Left forelimb (tissue), 1 donor: ENCODE results near the gene OR4F6.
"Not testable (repeated sequence)": the region's sequence is repeated elsewhere in the genome, so short reads cannot be mapped to it uniquely, and the experiment has no call there.

Experiments used
- DNase-seq: peaks from one replicate; pipeline ENCODE4 v3.0.0-alpha.2; 2018; ENCODE audit warnings: low spot score

The OR4F6 gene

GRCh38 chr15:101803209-101803608, at the start of gene OR4F6:
Gene OR4F6 (plus strand): TSS chr15:101803509. CDS start chr15:101805720, 2,211 bp downstream.
- DNase-seq: no peak

DNA sequence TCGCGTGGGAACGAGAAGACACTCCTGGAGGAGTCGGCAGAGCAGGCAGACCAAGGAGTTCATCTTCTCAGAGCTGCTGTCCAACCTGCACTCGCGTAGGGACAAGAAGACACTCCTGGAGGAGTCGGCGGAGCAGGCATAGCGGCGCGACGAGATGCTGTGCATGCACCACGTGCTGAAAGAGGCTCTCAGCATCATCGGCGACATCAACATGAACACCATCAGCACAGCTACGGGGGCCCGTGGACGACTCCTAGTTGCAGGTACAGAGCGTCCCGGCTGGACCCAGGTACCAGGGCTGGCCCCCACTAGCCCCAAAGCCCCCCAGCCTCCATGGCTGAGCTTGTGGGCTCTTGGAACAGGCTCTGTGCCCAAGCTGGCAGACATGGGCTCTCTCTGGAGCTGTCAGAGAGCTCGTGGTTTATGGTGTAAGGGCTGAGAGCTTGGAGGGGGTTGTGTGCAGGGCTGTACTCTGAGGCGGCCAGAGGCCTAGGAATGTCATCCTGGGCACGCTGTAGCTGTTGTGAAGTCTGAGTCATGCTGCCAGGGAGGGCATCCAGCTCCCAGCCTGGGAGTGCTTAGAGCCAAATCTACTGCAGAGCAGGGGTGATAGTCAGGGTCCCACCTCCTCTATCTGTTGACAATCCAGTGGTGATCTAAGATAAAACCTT, 38.5 kb upstream of the OR4F6 start:
- not testable (repeated sequence) for DNase-seq

DNA sequence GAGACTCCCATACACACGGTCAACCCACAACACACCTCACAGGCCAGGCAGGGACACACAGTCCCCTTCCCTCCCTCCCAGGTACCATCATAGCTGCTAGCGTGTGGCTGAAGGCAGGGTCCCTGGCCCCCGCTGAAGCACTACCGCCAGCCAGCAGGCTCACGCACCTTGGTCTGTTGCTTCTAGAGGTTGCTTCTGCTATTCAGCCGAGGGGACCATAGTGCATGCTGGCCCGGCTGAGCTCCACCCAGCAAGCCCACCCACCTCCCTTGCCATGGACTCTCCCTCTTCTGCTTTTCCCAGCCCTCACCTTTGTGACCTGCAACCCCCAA, 38.0 kb upstream of the OR4F6 start:
- not testable (repeated sequence) for DNase-seq

GRCh38 chr15:101765772-101766456, 37.4 kb upstream of the OR4F6 start:
- no peak for DNase-seq

GRCh38 chr15:101767083-101767640, 36.1 kb upstream of the OR4F6 start:
- not testable (repeated sequence) for DNase-seq

GRCh38 chr15:101772921-101773320, 30.4 kb upstream of the OR4F6 start:
- no peak for DNase-seq

GRCh38 chr15:101773496-101774100, 29.7 kb upstream of the OR4F6 start:
- no peak for DNase-seq

GRCh38 chr15:101775136-101775535, 28.2 kb upstream of the OR4F6 start:
- no peak for DNase-seq

DNA sequence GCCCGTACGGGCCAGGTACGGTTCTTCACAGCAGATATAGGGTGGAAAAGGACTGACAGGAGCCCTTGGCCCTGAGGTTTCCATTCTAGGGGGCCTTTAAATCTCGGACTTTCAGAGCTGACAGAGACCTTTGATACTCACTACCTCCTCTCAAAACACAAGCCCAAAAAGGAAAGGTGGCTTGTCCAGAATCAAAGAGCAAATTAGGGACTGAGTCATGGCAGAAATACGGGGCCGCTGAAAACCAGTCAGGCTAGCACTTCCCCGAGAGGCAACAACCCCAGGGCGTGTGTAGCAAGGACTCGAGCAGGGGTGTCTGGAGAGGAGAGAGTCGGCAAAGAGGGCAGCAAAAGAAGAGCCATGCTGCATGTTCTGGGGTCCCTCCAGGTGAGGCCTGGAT, 24.7 kb upstream of the OR4F6 start:
- DNase-seq: not testable (repeated sequence)

DNA sequence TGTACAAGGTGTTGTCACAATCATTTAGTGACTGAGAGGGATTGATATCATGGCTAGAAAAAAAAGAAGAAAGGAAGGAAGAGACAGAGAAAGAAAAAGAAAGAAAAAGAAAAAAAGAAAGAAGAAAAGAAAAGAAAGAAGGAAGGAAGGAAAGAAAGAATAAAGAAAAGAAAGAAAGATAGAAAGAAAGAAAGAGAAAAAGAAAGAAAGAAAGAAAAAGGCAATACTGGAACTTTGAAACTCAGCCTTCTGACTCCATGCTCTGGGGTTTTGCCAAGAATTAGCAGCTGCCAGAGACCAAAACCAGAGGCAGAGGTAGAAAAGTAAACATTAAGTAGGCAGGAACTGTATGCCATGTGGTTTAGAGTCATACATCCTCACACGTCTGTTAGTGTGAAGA, 23.1 kb upstream of the OR4F6 start:
- not testable (repeated sequence) for DNase-seq

- DNase-seq: no peak
Observed at GRCh38 chr15:101781928-101782327, 21.4 kb upstream of the OR4F6 start.

DNA sequence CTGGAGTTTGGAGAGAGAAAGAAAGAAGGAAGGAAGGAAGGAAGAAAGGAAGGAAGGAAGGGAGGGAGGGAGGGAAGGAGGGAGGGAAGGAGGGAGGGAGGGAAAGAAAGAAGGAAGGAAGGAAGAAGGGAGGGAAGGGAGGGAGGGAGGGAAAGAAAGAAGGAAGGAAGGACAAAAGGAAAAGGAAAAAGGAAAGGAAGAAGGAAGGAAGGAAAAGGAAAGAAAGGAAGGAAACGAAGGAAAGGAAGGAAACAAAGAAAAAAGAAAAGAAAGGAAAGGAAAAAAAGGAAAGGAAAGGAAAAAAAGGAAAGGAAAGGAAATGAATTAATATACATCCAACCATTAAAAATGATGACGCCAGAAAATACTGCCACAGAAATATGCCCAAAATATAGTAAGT, 18.7 kb upstream of the OR4F6 start:
- DNase-seq: no peak

DNA sequence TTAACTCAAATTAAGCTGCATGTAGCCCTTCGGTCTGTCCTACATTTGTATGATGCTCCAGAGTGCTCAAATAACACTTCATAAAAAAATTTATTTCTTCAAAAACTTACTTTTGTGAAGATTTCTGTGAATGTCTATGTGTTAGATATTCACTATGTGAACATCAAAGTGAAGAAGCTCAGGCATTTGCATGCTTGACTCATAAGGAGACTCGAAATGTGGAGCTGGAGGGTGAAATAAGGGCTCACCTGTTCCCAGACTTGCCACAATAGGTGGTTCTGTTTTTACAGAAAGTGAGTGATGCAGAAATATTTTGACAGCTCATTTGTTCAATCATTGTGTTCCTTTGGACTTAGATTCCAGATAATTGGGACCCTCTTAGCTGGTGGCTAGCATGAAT, 16.9 kb upstream of the OR4F6 start:
- not testable (repeated sequence) for DNase-seq

GRCh38 chr15:101788001-101788400, 15.3 kb upstream of the OR4F6 start:
- DNase-seq: not testable (repeated sequence)

DNA sequence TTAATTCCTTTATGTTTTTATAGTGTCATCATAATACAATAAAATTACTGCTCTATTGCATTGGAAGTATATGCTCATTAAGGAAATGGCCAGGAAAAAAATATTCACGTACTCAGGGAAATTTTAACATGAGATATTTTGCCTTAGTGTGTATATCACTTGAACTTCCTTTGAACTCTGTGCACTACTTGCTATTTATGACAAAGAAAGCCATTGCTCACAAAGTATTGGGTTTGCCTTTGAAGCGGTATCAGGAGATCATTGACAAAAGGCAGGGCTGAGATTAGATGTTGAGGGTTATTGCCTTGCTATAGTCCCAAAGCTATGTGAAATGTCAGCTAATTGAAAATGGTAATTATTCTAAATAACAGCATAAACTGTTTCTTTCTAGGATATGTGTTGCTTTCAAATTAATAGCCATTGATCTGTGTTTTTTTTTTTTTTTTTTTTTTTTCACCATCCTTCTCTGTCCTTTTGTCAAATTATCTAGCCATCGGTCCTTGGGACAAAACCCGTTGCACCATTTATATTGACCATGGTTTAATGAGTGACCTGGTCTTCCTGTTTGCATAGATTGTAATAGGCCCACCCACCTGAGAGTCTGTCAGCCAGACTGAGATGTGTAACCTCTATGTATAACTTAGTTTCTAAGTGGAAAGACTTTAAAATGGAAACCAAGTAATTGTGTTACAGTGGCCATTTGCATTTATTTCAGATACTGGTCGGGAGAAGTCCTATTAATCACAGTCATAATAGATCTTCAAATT, 14.6 kb upstream of the OR4F6 start:
- not testable (repeated sequence) for DNase-seq

GRCh38 chr15:101790748-101791147, 12.6 kb upstream of the OR4F6 start:
- not testable (repeated sequence) for DNase-seq

DNA sequence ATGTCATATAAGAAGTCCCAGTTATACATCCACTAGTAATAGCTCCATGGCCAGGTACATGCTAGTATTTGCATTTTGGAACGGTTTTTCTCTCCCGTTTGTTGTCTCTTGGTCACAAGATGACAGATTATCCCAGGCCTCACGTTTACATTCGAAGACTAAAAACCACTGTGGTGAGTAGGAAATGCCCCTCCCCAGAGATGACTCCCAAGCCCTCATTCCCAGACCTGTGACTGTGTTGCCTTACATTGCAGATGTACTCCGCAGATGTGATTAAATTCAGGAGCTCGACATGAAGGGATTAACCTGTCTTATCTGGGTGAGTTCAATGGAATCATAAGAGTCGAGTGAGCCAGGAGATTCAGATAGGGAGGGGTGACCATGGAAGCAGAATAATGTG, 9.3 kb upstream of the OR4F6 start:
- not testable (repeated sequence) for DNase-seq

- no peak for DNase-seq
Observed at GRCh38 chr15:101795455-101795854, 7.9 kb upstream of the OR4F6 start.

GRCh38 chr15:101799665-101800064, 3.6 kb upstream of the OR4F6 start:
- DNase-seq: no peak

- DNase-seq: no peak
Observed at GRCh38 chr15:101801048-101801447, 2.3 kb upstream of the OR4F6 start.

- DNase-seq: no peak
Observed at GRCh38 chr15:101803676-101804075, 367 bp downstream of the OR4F6 start.

DNA sequence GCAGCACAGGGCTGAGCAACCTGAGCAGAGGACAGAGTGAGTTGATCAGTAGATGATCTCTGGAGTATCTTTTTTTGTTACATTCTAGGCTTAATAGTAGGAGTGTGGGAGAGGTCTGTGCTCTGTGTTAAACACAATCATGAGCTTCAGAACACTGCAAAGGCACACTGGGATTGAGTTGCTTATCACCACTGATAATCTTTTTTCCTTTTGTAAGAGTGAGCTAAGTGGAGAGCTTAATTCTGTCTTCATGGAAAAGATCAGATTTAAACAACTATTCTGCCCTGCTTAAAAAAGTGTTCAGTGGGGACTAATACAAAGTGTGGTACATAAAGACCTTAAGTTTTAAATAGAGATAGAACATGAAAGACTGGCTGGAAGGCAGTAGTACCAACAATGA, 1.1 kb downstream of the OR4F6 start:
- no peak for DNase-seq
